Globus pallidus (tissue), 1 donor: ENCODE measurements around the gene SPATS2.
A peak's percentile ranks its signal among the peaks of the same experiment; 100 is the strongest.

Experiments
- DNase-seq: peaks from one replicate; pipeline ENCODE4 v3.0.0-alpha.2; 2015; ENCODE audit warnings: low spot score

The SPATS2 gene

DNA sequence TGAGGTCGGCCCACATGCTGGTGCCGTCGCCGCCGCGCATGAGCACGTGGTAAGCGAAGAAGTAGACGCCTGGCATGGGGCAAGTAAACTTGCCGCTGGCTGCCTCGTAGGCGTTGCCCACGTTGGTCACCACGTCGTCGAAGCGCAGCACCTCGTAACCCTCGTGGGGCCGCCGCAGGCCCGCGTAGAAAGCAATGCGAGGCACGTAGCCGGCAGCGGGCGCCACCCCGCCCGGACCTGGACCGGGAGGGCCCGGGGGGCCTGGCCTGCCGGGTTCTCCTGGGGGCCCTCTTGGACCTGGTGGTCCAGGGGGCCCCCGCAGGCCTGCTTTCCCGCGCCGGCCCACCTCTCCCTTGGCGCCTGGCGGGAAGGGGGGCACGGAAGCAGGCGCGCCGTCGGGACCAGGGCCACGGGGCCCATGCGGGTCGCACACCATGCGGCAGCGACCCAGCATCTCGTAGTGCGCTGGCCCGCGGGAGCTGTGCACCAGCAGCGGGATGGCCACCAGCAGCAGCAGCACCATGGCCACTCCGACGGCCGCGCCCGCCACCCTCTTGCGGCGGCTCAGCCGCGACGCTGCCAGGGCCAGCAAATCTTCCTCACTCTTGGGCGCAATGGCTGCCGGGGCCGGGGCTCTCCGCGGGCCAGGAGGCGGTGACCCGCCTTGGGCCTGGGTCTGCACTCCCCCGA is 31.2 kb upstream of the SPATS2 start:
- no peak for DNase-seq

DNA sequence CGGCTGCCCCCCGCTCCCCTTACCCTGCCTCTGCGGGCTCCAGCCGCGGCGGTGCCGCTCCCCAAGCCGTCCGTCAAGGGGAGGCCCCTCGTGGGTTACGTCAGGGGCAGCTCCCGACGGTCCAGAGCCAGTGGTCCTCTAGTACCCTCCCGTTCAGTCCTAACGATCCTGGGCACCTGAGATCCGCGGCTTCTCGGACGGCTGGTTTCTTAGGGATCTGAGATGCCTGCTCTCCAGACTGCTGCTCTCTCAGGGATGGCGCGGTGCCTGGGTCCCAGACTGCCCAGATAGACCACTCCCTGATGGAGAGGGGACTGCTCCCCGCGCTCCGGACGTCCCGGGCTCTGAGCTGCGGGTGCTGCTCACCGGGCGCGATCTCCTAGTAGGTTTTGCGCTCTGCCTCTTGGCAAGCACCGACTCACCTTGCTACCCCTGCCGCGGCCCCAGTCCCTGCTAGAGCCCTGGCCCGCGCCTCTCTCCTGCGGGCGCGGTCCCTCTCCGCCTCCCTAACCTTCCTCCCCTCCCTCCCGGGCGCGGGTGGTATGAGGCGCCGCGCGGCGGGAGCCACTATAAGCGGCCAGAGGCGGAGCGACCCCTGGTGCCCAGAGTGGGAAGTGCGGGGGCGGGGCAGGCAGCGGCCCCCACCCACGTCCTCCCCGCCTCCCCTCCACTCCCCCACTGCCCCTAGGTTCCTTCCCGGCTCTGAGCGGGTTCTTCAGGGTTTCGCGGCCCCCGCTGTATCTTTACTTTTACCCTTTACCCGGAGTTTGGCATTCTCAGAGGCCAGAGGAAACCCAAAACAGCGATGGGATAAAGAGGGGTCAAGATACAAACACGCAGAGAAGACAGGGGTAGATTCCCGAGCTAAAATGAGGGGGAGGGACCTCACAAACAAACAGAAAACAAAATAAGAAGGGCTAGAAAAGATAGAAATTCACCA is 30.3 kb upstream of the SPATS2 start, which contains the start of gene C1QL4:
Gene C1QL4 (minus strand): TSS at position 544 of the 940 bp plus-strand sequence. CDS start 711 bp downstream, outside the sequence.
- peak; percentile 63 for DNase-seq

DNA sequence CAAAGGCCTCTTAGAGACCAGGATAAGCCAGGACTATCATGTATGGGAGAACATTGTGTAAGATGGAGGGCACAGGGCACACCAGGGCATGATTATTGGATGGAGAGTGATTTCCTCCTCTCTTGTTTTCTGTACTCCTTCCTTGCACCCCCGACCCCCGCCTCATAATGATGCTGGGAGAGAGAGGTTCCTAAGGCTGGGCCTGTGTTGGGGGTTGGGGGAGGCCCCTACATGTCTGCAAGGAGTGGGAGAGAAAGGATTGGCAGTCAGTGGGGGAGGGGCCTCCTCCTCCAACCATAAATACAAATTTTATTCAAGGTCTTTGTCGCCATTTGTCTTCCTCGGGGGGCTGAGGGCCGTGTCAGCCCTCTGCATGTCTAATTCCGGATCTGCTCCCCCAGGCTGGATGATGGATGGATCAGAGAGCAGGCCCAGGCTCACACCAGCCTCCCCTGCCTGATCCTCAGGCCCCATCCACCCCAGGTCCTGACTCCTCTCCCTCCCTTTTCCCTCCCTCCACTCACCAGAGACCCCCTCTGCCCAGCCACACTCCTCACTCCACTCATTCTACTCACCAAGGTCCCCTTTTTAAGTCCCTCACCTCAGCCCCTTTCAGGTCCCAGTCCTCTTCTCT is 28.3 kb upstream of the SPATS2 start:
- no peak for DNase-seq

DNA sequence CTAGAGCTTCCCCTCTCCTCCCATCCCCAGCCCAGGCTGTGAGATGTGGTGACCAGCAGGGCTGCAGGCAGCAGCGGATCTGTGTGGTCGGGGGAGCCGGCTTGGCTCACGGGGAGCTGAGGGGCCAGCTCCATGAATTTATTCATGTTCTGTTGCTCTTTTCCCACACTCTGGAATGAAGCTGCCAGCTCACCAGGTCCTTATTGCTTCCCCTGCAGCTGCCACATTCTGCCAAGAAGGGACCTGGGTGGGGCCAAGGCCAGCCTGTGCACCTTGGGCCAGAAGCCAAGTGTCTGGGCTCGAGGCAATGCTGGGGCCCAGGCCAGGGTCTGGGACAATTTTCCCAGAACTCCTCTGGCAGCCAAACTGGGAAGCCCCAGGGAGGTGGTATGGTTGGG is 27.8 kb upstream of the SPATS2 start:
- DNase-seq = no peak

DNA sequence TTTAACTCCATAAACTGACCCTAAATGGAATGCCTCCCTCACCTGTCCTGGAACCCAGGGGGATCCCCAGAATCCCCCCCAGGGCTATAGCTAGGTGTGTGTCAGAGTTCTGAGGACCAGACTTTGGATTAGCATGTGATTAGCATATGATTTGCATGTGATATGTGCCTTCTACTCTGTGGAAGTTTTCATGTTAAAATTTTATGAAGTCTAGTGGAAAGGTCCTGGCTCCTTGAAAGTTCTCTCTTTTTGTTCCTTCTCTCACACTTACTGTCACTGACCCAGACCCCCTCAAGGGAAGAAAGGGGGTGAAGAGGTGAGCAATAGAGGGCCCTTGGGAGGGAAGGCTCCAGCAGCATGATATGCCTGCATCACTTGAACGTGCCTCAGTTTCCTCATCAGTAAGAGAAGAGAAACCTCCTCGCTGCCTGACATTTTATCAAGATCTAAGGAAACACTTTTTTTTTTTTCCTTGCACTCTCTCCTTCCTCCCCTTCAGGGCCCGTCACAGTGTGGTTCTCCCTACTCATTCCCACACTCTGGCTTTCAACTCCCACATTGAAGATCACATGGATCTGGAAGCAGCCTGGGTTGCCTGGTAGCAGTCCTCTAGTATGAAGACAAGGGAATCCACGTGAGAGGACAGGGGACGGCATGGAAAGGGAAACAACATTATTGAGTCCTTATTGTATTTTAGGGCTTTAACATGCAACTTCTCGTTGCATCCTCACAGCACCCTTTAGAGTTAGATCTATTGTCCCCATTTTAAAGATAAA is 27.0 kb upstream of the SPATS2 start:
- DNase-seq = no peak

DNA sequence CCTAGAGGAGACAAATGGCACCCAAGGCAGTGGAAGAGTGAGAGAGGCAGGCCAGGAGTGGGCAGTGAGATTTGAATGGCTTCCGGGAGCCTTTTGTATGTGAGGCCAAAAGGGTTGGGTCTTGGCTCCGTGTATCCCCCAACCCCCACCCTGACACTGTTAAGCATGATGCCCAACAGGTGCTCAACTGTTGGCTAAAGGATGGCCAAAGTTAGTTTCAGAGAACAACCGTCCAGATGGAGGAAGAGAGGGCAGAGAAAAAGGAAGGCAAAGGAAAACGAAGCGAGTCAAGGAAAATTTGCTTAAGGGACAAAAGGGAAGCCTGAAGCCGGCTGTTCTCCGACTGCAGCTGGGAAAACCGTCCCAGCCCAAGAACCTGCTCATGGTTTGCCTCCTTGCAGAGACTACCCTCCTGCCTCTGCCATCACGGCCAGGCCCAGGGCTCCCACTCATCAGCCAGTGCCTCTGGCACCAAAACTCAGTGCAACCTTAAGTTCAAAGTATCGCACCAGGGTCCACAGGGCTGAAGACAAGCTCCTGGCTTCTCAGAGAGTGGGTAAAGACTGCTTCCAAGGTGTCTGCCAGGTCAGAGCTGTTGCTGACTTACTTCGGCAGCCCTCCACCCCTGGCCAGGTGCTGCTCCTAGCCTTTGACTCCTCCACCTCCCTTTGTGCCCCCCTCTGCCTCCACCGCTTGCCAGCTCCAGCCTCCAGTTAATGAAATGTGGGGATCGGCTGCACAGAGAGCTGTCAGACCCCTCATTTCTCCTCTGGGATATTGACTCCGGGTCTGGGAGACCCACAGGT is 26.1 kb upstream of the SPATS2 start:
- no peak for DNase-seq

DNA sequence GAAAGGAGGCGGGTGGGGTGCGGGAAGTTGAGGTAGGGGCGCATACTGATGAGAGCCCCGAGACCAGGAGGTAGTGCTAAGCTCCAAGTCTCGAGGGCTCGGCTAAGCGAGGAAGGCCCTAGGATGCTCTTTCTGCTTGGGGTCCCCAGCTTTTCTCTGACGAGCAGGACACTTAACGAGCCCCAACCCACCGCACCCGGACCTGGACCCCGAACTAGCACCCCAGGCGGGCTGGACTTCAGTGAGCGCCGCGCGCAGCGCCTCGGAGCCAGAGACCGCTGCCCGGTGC is 25.5 kb upstream of the SPATS2 start:
- no peak for DNase-seq

DNA sequence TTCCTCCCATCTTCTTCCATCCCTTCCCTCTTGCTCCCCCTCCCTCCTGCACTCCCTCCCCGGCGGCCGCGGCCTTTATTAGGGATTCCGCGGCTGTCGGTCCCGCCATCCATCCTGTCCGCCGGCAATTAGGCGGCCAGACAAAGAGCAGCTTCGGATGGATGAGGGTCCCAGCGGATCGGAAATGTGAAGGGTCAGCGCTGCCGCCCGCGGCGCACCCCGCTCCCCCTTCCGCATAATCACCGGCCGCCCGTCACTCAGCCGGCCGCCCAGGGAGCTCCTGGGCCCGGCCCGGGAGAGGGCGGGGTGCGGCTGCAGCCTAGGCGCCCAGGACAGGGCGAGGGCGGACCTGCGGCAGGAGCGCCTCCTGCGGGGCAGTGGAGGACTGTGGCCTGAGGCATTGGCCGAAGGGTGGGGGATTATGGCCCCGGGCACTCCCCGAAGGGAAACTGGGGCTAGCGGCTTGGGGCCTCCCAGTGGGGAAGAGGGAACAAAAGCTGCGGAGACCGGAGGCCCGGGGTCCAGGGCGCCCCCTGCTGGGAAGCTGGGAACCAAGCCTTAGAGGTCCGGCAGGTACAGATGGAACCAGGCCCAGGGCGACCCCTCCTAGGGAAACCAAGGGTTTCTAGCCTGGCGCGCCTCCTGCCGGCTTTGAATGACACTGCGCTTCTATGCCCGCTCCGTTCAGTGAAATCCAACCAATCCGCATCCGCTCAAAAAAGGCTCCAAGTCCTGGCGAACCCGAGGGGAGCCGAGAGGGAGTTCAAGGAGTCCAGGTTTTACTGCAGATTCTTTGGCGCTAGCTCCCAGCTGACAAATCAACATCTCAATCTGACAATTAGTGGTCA is 25.0 kb upstream of the SPATS2 start:
- DNase-seq = peak; percentile 63

DNA sequence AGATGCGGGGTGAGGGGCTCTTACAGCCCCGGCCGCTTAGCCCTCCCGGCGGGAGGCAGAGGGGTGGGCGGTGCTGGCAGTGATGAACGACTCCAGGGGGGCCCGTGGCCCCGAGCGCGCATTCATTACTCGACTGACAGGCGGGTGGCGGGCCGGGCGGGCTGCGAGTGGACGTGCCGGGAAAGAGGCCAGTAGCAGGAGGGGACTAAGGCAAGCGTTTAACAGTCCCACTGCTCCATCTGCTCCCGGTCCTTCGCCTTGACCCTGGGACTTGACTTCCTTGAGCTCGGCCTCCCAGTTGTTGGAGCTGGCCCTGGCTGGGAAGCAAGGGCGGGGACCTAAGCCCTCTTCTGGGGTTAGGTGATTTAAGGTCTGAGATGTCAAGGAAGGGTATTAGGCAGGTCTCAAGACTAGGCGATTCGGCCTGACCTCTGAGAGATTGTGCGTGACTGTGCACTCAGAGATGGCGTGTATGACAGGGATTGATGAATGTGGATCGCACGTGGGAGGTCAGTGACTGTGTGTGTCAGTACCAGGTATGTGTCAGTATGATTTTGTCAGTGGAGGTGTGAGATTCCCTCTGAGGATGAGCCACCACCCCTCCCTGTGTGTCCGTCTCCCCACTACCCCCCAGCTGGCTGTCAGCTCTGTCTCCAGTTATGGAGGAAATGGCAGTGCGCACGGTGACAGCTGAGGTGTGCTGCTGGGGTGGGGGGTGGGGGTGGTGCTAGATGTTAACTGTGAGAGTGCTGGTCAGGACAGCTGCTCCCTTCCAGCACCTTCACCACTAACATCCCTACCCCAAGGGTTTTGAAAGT is 24.1 kb upstream of the SPATS2 start:
- DNase-seq = no peak

DNA sequence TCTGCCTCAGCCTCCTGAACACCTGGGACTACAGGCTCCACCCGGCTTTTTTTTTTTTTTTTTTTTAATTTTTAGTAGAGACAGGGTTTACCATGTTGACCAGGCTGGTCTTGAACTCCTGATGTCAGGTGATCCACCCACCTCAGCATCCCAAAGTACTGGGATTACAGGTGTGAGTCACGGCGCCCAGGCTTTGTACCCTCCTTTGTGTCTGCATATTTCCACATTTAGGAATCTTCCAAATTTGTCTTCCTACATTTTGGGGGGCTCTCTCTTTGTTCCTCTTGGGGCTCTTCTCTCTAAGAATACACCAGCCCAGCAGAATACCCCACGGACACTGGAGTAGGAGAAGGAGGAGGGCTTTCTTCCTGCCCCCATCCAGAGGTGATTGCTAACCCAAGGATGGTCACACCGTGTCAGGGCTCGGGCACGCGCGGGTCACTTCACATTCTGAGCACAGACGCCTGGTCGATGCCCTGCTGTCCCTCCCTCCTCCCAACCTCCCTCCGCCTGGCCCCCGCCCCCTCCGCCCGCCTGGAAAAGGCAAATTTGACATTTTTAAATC is 22.7 kb upstream of the SPATS2 start:
- no peak for DNase-seq

DNA sequence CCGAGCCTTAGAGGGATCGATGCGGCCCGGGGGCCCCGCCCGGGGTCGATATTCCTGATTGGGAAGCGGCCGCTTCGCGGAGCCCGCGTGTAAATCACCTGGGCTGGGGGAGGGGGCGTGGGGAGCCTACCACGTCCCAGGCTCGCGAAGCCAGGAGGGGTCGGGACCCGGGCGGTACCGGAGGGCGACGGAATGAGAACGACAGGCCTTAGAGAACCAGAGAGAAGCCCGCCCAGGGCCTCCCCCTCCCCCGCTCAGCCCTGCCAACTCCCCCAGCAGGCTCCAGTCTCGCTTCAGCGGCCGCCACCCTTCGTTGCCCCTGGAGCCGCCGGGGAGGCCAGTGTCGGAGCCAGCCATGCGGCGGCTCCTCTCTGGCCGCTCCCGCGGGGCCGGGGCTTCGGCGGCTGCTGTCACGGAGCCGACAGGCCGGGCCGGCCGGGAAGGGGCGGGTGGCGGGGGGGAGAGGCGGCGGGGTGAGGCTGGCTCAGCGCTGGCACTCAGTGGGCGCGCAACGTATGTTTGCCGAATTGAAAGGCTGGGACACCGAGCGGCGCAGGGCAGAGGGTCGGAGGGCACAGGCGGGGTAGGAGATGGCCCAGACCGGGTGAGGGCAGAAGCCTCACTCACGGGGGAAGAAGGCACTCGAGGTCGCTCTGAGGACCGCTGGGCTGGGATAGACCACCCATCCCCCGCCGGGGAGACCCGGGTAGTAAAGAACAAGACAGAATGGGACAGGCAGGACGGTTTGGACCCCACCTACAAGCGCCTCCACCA is 22.0 kb upstream of the SPATS2 start:
- DNase-seq = no peak

DNA sequence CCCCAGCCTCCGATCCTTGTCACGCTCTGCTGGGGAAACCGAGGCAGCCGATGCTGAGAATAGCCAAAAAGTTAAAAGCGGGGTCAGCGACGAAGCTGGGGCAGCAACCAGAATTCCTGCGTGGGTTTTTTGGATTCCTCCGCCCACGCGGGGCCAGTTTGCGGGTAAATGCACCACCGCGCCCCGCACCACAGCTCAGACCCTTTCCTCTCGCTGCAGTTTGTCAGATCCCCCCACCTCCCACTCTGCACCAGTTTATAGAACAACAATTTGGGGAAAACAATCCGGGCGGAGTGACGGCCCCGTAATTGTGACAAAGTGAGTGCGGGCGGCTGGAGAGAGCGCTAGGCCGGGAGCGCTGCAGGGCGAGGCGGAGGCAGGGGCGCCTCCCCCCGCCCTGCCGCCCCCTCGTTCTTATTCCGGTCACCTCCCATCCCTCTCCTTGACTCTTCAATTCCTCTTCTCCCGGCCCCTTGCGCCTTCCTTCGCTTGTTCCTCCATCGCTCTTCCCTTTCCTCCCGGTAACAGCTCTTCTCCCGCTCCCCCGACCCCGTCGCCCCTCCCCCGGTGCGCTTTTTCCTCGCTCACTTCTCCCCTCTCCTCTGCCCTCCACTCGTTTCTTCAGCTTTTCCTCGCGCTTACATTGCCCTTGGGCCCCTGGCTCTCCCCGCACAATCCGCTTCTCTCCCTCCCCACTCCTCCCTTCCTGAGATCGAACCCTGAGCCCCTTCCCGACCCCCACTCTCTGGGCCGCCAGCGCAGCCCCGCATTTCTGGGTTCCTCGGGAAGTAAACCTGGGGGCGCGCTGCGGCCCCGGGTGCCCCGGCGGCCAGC is 21.2 kb upstream of the SPATS2 start:
- DNase-seq = no peak

DNA sequence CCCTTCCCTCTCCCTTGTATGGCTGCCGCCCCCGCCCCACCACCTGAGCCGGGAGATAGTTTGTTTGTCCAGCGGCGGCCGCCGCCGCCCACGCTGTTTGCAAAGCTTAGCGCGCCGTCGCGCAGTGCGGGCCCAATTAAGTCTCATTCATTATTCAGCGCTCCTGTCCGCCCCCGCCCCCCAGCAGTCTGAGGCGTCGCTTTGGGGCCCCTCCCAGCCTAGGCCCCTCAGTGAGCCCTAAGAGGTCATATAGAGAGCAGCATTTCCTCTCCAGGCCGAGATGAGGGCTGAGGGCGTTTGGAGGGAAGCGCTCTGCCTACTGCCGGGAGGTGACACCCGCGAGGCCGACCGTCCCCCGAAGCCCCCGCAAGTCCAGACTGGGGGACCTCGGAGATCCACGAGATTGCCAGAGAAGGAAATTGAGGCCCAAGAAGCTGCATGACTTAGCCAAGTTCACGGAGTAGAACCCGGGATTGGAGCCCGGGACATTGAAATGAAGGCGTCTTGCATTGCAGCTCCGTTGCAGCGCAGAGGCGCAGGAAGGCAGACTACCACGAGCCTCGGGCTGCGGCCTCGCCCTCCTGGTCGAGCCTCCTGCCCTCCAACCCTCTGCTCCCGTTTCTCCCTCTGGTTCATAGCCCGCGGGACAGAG is 20.5 kb upstream of the SPATS2 start, which contains the start of gene DNAJC22:
Gene DNAJC22 (plus strand): TSS at position 230 of the 652 bp plus-strand sequence. CDS start 1,985 bp downstream, outside the sequence.
- no peak for DNase-seq

DNA sequence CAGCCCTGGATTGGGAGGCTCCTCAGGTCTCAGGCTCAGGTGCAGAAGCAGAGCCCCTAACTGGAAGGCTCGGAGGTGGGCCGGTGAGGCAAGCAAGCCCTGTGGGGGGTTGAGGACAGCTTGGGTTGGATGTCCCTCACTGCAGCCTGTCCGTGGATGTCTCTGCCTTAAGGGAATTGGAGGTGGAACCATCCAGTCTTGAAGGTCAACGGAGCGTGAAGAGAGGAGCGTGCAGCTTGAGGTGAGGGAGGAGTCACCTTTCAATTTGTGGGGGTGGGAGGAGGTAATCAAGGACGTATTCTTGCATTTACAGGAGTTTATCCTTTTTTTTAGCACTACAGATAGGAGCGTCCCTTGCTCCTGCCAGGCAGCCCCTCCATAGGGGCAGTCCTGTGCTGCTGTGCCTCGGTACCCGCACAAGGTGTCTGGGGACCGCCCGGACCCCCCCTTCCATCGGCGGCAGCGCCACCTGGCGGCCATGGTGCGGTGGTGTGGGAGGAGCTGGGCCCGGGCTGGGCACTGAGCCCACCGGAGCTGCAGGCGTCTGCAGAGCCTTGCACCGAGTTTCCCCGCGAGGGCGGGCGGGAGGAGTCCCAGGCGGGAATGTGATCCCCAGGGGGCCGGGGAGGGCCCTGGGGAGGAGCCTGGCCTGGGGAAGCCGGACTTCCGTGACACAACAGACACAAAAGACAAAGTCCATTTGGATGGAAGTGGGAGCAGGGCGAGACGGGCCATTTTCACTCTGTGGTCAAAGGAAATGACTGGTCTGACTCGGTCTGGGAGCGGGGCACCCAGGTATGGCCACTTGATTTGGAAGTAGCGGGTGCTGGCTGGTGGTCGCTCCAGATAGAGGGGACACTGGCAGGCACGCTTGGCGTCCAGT is 19.7 kb upstream of the SPATS2 start:
- peak; percentile 95 for DNase-seq

DNA sequence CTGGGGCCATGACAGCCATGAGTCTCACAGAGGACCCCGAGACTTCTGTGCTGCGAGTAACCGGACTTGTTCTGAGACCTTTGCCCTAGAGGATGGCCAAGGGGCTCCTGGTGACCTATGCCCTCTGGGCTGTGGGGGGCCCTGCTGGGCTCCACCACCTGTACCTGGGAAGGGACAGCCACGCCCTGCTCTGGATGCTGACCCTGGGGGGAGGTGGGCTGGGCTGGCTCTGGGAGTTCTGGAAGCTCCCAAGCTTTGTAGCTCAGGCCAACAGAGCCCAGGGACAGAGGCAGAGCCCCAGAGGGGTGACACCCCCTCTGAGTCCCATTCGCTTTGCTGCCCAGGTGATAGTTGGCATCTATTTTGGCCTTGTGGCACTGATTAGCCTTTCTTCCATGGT is 18.5 kb upstream of the SPATS2 start:
- no peak for DNase-seq

DNA sequence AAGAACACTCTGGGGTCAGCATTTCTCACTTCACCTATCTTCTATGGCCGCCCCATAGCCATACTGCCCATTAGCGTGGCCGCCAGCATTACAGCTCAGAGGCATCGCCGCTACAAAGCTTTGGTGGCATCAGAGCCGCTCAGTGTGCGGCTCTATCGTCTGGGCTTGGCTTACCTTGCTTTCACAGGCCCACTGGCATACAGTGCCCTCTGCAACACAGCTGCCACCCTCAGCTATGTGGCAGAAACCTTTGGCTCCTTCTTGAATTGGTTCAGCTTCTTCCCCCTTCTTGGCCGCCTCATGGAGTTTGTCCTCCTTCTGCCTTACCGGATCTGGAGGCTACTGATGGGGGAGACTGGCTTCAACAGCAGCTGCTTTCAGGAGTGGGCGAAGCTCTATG is 18.0 kb upstream of the SPATS2 start:
- no peak for DNase-seq
